H1 (cell line): ENCODE results near the gene TYRO3.

Experiments used
- CTCF ChIP-seq, 3 experiments: IDR thresholded peaks; 1 replicate in 2 of 3; 2 replicates in 1 of 3; pipeline versions ENCODE4 v1.5.1 to v1.6.1; 2011; ENCODE audit warnings: low read length in 3 of 3, mild to moderate bottlenecking in 3 of 3, inconsistent platforms in 2 of 3, low read depth in 1 of 3, moderate library complexity in 1 of 3; ENCODE audit not compliant: insufficient read depth in 1 of 3; ENCODE audit errors: control extremely low read depth in 1 of 3
- EZH2 ChIP-seq: fragments of 200-600 bp; sonication (generic); IDR thresholded peaks from 2 replicates; pipeline ENCODE4 v1.7.1; 2012; ENCODE audit warnings: low read depth, mild to moderate bottlenecking, moderate library complexity, low read length, inconsistent platforms; ENCODE audit not compliant: severe bottlenecking
- GABPA ChIP-seq: IDR thresholded peaks from 2 replicates; pipeline ENCODE4 v1.6.1; 2011; ENCODE audit warnings: mild to moderate bottlenecking, low read length, moderate library complexity, borderline replicate concordance; ENCODE audit not compliant: insufficient read depth
- GTF2F1 ChIP-seq: IDR thresholded peaks from 2 replicates; pipeline ENCODE4 v1.6.1; 2012; ENCODE audit warnings: low read depth, low read length, improper control_type of control experiment, borderline replicate concordance
- KDM1A ChIP-seq: fragments of 200-600, 300-600 bp; sonication (generic); IDR thresholded peaks from 2 replicates; pipeline ENCODE4 v1.7.1; 2016; ENCODE audit warnings: mild to moderate bottlenecking, low read length, borderline replicate concordance
- RFX5 ChIP-seq: IDR thresholded peaks from 2 replicates; pipeline ENCODE4 v1.6.1; 2011; ENCODE audit warnings: low read depth, low read length, improper control_type of control experiment, borderline replicate concordance
- SIRT6 ChIP-seq: IDR thresholded peaks from one replicate; pipeline ENCODE4 v1.7.1; 2012; ENCODE audit warnings: low read length, inconsistent platforms

DNA sequence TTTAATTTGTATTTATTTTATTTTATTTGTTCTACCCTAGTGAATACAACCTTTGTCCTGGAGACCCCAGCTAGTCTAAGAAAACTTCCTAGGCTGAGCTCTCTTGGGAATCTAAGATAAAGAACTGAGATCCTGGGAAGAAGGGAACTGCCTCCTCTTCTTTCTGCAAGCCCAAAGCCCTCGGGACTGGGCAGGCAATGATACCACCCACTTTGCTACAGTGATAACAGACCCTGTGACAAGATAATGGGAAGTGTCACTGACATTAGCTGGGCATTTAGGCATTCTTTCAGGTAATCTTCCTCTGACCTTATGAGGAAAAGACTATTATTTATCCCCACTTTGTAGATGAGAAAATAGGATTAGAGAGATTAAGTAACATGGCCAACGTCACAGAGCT is 15.1 kb downstream of the TYRO3 start:
- TF ChIP-seq RFX5 (no peak), CTCF (IDR thresholded peaks at IDR 0.05; ENCODE audit: control extremely low read depth in 1 of 3, insufficient read depth in 1 of 3, low read depth in 1 of 3, low read length in 3 of 3) (no peak), EZH2 (no peak), GABPA (no peak), GTF2F1 (no peak), SIRT6 (no peak), KDM1A (no peak)
